Measurements from ENCODE around the gene UBR2. TPM values are rescaled to one million over a fixed set of nuclear protein-coding genes. Genes with fewer than 3 reads are reported as not detected.

The UBR2 gene
- total and polyA plus RNA-seq, 9 of the 15 experiments (the other 6 are each of a cell fraction or from before 2014, with no cell fraction given): 9.1 to 38.9 (median 23.4) TPM

DNA sequence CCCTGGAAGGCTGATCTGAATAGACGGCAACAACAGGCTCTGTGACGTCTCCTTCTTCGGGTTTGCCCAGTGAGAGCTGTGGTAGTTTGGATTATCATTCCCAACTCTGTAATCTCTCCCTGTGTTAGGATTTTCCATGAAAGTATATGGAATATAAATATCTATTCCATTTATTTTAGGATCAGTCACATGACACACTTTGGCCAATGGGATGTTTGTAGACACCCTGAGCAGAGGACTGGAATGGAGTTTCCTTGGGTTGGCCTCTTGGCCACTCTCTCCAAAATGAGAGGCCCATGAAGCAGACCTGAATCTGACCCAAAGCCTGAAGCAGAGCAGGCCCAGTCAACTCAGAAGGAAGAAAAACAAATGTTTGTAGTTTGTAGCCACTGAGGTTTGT lies 37.2 kb upstream of the UBR2 start (continued):
- TF ChIP-seq, protein P1, sequence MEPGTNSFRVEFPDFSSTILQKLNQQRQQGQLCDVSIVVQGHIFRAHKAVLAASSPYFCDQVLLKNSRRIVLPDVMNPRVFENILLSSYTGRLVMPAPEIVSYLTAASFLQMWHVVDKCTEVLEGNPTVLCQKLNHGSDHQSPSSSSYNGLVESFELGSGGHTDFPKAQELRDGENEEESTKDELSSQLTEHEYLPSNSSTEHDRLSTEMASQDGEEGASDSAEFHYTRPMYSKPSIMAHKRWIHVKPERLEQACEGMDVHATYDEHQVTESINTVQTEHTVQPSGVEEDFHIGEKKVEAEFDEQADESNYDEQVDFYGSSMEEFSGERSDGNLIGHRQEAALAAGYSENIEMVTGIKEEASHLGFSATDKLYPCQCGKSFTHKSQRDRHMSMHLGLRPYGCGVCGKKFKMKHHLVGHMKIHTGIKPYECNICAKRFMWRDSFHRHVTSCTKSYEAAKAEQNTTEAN (CRISPR knock-in tag; IDR thresholded peaks at IDR 0.05): no peak
- TF ChIP-seq NUFIP1 (IDR thresholded peaks at IDR 0.05; ENCODE audit: partially characterized antibody) (no peak), ELF1 (tag; IDR thresholded peaks at IDR 0.05) (no peak), NCOA4 (IDR thresholded peaks at IDR 0.05; ENCODE audit: partially characterized antibody) (no peak), MAZ (CRISPR knock-in tag; conservative IDR thresholded peaks at IDR 0.05 in 1 of 2, IDR thresholded peaks at IDR 0.05 in 1 of 2) (no peak), ZNF583 (CRISPR knock-in tag; IDR thresholded peaks at IDR 0.05) (no peak), ZNF140 (CRISPR knock-in tag; IDR thresholded peaks at IDR 0.05) (no peak), NFYB (IDR thresholded peaks at IDR 0.05; ENCODE audit: extremely low read depth, insufficient read length) (peak; percentile 3), HCFC1 (IDR thresholded peaks at IDR 0.05; ENCODE audit: low read depth, low read length) (no peak), POLR2H (tag; IDR thresholded peaks at IDR 0.05; ENCODE audit: low read depth) (no peak), RB1 (IDR thresholded peaks at IDR 0.05; ENCODE audit: low read depth) (no peak), YY1 (IDR thresholded peaks at IDR 0.05; ENCODE audit: borderline replicate concordance in 1 of 3, control insufficient read depth in 1 of 3, extremely low read depth in 1 of 3, insufficient read depth in 3 of 3, insufficient read length in 1 of 3, insufficient replicate concordance in 2 of 3, low read depth in 1 of 3, low read length in 2 of 3) (no peak), TOE1 (IDR thresholded peaks at IDR 0.05; ENCODE audit: borderline replicate concordance) (peak; percentile 61; the same call in 1 of the 2 replicates), TOE1 (CRISPR knock-in tag; IDR thresholded peaks at IDR 0.05; ENCODE audit: borderline replicate concordance, low read depth) (no peak), PHB (CRISPR knock-in tag; IDR thresholded peaks at IDR 0.05) (no peak), FOSL1 (tag; conservative IDR thresholded peaks at IDR 0.05) (no peak)
- TF ChIP-seq, protein P2, sequence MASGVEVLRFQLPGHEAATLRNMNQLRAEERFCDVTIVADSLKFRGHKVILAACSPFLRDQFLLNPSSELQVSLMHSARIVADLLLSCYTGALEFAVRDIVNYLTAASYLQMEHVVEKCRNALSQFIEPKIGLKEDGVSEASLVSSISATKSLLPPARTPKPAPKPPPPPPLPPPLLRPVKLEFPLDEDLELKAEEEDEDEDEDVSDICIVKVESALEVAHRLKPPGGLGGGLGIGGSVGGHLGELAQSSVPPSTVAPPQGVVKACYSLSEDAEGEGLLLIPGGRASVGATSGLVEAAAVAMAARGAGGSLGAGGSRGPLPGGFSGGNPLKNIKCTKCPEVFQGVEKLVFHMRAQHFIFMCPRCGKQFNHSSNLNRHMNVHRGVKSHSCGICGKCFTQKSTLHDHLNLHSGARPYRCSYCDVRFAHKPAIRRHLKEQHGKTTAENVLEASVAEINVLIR (CRISPR knock-in tag; IDR thresholded peaks at IDR 0.05): no peak
- TF ChIP-seq, protein P3, sequence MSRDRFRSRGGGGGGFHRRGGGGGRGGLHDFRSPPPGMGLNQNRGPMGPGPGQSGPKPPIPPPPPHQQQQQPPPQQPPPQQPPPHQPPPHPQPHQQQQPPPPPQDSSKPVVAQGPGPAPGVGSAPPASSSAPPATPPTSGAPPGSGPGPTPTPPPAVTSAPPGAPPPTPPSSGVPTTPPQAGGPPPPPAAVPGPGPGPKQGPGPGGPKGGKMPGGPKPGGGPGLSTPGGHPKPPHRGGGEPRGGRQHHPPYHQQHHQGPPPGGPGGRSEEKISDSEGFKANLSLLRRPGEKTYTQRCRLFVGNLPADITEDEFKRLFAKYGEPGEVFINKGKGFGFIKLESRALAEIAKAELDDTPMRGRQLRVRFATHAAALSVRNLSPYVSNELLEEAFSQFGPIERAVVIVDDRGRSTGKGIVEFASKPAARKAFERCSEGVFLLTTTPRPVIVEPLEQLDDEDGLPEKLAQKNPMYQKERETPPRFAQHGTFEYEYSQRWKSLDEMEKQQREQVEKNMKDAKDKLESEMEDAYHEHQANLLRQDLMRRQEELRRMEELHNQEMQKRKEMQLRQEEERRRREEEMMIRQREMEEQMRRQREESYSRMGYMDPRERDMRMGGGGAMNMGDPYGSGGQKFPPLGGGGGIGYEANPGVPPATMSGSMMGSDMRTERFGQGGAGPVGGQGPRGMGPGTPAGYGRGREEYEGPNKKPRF (IDR thresholded peaks at IDR 0.05; ENCODE audit: low read depth, low read length): no peak
- TF ChIP-seq, protein P4, sequence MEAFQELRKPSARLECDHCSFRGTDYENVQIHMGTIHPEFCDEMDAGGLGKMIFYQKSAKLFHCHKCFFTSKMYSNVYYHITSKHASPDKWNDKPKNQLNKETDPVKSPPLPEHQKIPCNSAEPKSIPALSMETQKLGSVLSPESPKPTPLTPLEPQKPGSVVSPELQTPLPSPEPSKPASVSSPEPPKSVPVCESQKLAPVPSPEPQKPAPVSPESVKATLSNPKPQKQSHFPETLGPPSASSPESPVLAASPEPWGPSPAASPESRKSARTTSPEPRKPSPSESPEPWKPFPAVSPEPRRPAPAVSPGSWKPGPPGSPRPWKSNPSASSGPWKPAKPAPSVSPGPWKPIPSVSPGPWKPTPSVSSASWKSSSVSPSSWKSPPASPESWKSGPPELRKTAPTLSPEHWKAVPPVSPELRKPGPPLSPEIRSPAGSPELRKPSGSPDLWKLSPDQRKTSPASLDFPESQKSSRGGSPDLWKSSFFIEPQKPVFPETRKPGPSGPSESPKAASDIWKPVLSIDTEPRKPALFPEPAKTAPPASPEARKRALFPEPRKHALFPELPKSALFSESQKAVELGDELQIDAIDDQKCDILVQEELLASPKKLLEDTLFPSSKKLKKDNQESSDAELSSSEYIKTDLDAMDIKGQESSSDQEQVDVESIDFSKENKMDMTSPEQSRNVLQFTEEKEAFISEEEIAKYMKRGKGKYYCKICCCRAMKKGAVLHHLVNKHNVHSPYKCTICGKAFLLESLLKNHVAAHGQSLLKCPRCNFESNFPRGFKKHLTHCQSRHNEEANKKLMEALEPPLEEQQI (IDR thresholded peaks at IDR 0.05): no peak
- TF ChIP-seq, protein P5, sequence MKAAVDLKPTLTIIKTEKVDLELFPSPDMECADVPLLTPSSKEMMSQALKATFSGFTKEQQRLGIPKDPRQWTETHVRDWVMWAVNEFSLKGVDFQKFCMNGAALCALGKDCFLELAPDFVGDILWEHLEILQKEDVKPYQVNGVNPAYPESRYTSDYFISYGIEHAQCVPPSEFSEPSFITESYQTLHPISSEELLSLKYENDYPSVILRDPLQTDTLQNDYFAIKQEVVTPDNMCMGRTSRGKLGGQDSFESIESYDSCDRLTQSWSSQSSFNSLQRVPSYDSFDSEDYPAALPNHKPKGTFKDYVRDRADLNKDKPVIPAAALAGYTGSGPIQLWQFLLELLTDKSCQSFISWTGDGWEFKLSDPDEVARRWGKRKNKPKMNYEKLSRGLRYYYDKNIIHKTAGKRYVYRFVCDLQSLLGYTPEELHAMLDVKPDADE (conservative IDR thresholded peaks at IDR 0.05; ENCODE audit: control insufficient read depth, low read depth, low read length): no peak
